NCI-H1417 treated with DMSO at 0.1 percent for 48 hours (cell line): Measurements from ENCODE around the gene USP46.

Experiments
- DNase-seq: peaks from one replicate; lab custom pipeline; 2025; lab: John Stamatoyannopoulos, UW

The USP46 gene

GRCh38 chr4:52655506-52655905 is 3.6 kb downstream of the USP46 start:
- no peak for DNase-seq

GRCh38 chr4:52651996-52652672 is 7.0 kb downstream of the USP46 start:
- no peak for DNase-seq

- DNase-seq = no peak
Observed at GRCh38 chr4:52648836-52649235, 10.3 kb downstream of the USP46 start.

GRCh38 chr4:52646741-52647140 is 12.4 kb downstream of the USP46 start:
- DNase-seq = no peak

- no peak for DNase-seq
Observed at GRCh38 chr4:52646096-52646495, 13.0 kb downstream of the USP46 start.

GRCh38 chr4:52645300-52645699 is 13.8 kb downstream of the USP46 start:
- no peak for DNase-seq

GRCh38 chr4:52643785-52644244 is 15.3 kb downstream of the USP46 start:
- DNase-seq = no peak

- no peak for DNase-seq
Observed at GRCh38 chr4:52643190-52643589, 15.9 kb downstream of the USP46 start.

- DNase-seq = no peak
Observed at GRCh38 chr4:52641854-52642563, 17.1 kb downstream of the USP46 start.

- no peak for DNase-seq
Observed at GRCh38 chr4:52640808-52641565, 18.1 kb downstream of the USP46 start.

GRCh38 chr4:52638717-52639116 is 20.4 kb downstream of the USP46 start:
- no peak for DNase-seq

- DNase-seq = no peak
Observed at GRCh38 chr4:52637116-52637515, 22.0 kb downstream of the USP46 start.

GRCh38 chr4:52635560-52635959 is 23.5 kb downstream of the USP46 start:
- DNase-seq = no peak

- DNase-seq = no peak
Observed at GRCh38 chr4:52635130-52635529, 24.0 kb downstream of the USP46 start.

GRCh38 chr4:52633846-52634245 is 25.3 kb downstream of the USP46 start:
- DNase-seq = no peak

- no peak for DNase-seq
Observed at GRCh38 chr4:52628974-52629373, 30.1 kb downstream of the USP46 start.

- no peak for DNase-seq
Observed at GRCh38 chr4:52628543-52628942, 30.6 kb downstream of the USP46 start.

- DNase-seq = no peak
Observed at GRCh38 chr4:52627876-52628275, 31.2 kb downstream of the USP46 start.

- DNase-seq = no peak
Observed at GRCh38 chr4:52625216-52625615, 33.9 kb downstream of the USP46 start.

- DNase-seq = no peak
Observed at GRCh38 chr4:52622564-52622963, 36.5 kb downstream of the USP46 start.

- no peak for DNase-seq
Observed at GRCh38 chr4:52621567-52621966, 37.5 kb downstream of the USP46 start.

- DNase-seq = no peak
Observed at GRCh38 chr4:52619591-52619931, 39.5 kb downstream of the USP46 start.
